ENCODE data around the gene CELF5. TPM values are rescaled to one million over a fixed set of nuclear protein-coding genes. Genes with fewer than 3 reads are reported as not detected.
"Not testable (repeated sequence)": the region's sequence is repeated elsewhere in the genome, so short reads cannot be mapped to it uniquely, and the experiment has no call there.

The CELF5 gene
- total RNA-seq, 4 donors from 2014 or later: not detected

DNA sequence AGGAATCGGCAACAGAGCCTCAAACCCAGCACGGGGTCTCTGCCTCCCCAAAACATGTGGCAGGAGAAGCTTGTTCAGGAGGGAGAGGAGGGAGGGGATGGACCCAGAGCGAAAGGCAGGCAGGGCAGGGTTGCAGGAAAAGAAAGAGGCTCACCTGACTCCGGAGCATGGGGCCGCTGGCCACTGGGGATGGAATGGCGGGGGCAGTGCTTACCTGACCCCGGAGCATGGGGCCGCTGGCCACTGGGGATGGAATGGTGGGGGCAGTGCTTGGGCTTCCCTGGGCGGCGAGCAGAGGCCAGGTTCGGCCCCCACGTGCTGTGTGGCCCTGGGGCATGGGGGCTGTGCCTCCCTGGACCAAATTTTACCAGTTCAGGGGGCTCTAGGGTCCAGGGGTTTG is 13.3 kb upstream of the CELF5 start:
- DNase-seq (no peak), ATAC-seq (no peak)
- Histone ChIP-seq H3K27me3 (no peaks in the 10 kb centered on the region), H3K4me3 (no peak overlapping the region), H3K27ac (no peak overlapping the region), H3K36me3 (peaks cover 0 to 22% of the 10 kb centered on the region in 2 donors), H3K4me1 (no peaks in the 10 kb centered on the region), H3K9me3 (no peaks in the 10 kb centered on the region)
- TF ChIP-seq, protein P1, sequence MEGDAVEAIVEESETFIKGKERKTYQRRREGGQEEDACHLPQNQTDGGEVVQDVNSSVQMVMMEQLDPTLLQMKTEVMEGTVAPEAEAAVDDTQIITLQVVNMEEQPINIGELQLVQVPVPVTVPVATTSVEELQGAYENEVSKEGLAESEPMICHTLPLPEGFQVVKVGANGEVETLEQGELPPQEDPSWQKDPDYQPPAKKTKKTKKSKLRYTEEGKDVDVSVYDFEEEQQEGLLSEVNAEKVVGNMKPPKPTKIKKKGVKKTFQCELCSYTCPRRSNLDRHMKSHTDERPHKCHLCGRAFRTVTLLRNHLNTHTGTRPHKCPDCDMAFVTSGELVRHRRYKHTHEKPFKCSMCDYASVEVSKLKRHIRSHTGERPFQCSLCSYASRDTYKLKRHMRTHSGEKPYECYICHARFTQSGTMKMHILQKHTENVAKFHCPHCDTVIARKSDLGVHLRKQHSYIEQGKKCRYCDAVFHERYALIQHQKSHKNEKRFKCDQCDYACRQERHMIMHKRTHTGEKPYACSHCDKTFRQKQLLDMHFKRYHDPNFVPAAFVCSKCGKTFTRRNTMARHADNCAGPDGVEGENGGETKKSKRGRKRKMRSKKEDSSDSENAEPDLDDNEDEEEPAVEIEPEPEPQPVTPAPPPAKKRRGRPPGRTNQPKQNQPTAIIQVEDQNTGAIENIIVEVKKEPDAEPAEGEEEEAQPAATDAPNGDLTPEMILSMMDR (IDR thresholded peaks at IDR 0.05 in 4 of 5, conservative IDR thresholded peaks at IDR 0.05 in 1 of 5): no peak
- TF ChIP-seq POLR2A (IDR thresholded peaks at IDR 0.05): no peak
- in situ Hi-C loops (cut with MboI; ENCODE audit: low sequenced_read_pairs in 4 of 4): no loop called here
- intact Hi-C loops (cut with DNase I; ENCODE audit: low total_unique reads): no loop called here

- in situ Hi-C loops (cut with MboI; ENCODE audit: low sequenced_read_pairs in 4 of 4): no loop called here
Measured at GRCh38 chr19:3213159-3213558, 11.3 kb upstream of the CELF5 start.

GRCh38 chr19:3216874-3217273 is 7.6 kb upstream of the CELF5 start:
- Histone ChIP-seq H3K9me3 (no peaks in the 10 kb centered on the region), H3K27me3 (peaks cover 5 to 11% (median 8%) of the 10 kb centered on the region in 3 donors), H3K36me3 (no peaks in the 10 kb centered on the region), H3K4me3 (no peak overlapping the region), H3K27ac (no peak overlapping the region), H3K4me1 (no peaks in the 10 kb centered on the region)
- in situ Hi-C loops (cut with MboI; ENCODE audit: low sequenced_read_pairs in 4 of 4) (no loop called here), intact Hi-C loops (cut with DNase I; ENCODE audit: low total_unique reads) (no loop called here)
- no peak for TF ChIP-seq POLR2A (IDR thresholded peaks at IDR 0.05)
- TF ChIP-seq, protein P1 (IDR thresholded peaks at IDR 0.05 in 4 of 5, conservative IDR thresholded peaks at IDR 0.05 in 1 of 5): no peak
- DNase-seq (no peak), ATAC-seq (no peak)

More at GRCh38 chr19:3213159-3213558, 11.3 kb upstream of the CELF5 start:
- H3K4me3 ChIP-seq: no peak overlapping the region
- intact Hi-C loops (cut with DNase I; ENCODE audit: low total_unique reads): no loop called here
- H3K36me3 ChIP-seq: peaks cover 0 to 2% of the 10 kb centered on the region in 2 donors
- no peaks in the 10 kb centered on the region for H3K4me1 ChIP-seq
- TF ChIP-seq, protein P1 (IDR thresholded peaks at IDR 0.05 in 4 of 5, conservative IDR thresholded peaks at IDR 0.05 in 1 of 5): no peak
- no peak for ATAC-seq
- no peak overlapping the region for H3K27ac ChIP-seq
- DNase-seq: no peak
- no peaks in the 10 kb centered on the region for H3K9me3 ChIP-seq
- H3K27me3 ChIP-seq: peaks cover 0 to 4% (median 2%) of the 10 kb centered on the region in 3 donors

- DNase-seq: no peak
- H3K9me3 ChIP-seq: no peaks in the 10 kb centered on the region
- no peaks in the 10 kb centered on the region for H3K36me3 ChIP-seq
- peaks cover 25 to 28% (median 28%) of the 10 kb centered on the region in 3 donors for H3K27me3 ChIP-seq
- TF ChIP-seq, protein P1 (IDR thresholded peaks at IDR 0.05 in 4 of 5, conservative IDR thresholded peaks at IDR 0.05 in 1 of 5): no peak
- TF ChIP-seq POLR2A (IDR thresholded peaks at IDR 0.05): no peak
- no peak overlapping the region for H3K4me3 ChIP-seq
- no peak for ATAC-seq
- in situ Hi-C loops (cut with MboI; ENCODE audit: low sequenced_read_pairs in 4 of 4): no loop called here
- no peaks in the 10 kb centered on the region for H3K4me1 ChIP-seq
- no peak overlapping the region for H3K27ac ChIP-seq
- intact Hi-C loops (cut with DNase I; ENCODE audit: low total_unique reads): no loop called here
Measured at GRCh38 chr19:3220576-3220975, 3.9 kb upstream of the CELF5 start.

DNA sequence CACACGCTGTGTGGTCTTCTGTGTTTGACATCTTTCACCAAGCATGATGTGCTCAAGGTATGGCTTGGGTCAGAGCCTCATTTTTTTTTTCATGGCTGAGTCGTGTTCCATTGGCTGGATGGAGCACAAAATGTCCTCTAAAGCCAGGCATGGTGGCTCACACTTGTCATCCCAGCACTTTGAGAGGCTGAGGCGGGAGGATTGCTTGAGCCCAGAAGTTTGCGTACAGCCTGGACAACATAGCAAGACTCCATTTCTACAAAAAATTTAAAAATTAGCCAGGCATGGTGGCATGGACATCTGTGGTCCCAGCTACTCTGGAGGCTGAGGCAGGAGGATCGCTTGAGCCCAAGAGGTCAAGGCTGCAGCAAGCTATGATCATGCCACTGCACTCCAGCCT is 2.9 kb upstream of the CELF5 start:
- in situ Hi-C loops (cut with MboI; ENCODE audit: low sequenced_read_pairs in 4 of 4); H3K9me3 ChIP-seq; DNase-seq; ATAC-seq; H3K36me3 ChIP-seq; intact Hi-C loops (cut with DNase I; ENCODE audit: low total_unique reads); H3K27ac ChIP-seq; H3K4me3 ChIP-seq; H3K4me1 ChIP-seq: not testable (repeated sequence)
- H3K27me3 ChIP-seq: peaks cover 32 to 38% (median 35%) of the 10 kb centered on the region in 3 donors

Data from gastrocnemius medialis (tissue), 4 donors.